ENCODE data around the gene USP6NL. TPM values are rescaled to one million over a fixed set of nuclear protein-coding genes. Genes with fewer than 3 reads are reported as not detected.
A peak's percentile ranks its signal among the peaks of the same experiment; 100 is the strongest.

The USP6NL gene
- total and polyA plus RNA-seq, 9 of the 15 experiments (the other 6 are each of a cell fraction or from before 2014, with no cell fraction given): 3.2 to 26.6 (median 19.8) TPM

- TF ChIP-seq RBM17 (IDR thresholded peaks at IDR 0.05; ENCODE audit: borderline replicate concordance, low read depth, low read length) (no peak), SNIP1 (IDR thresholded peaks at IDR 0.05; ENCODE audit: low read depth) (no peak), E2F6 (IDR thresholded peaks at IDR 0.05; ENCODE audit: borderline replicate concordance in 1 of 2, extremely low read depth in 1 of 2, insufficient read depth in 1 of 2, insufficient read length in 1 of 2, low read depth in 1 of 2, low read length in 1 of 2, poor library complexity in 1 of 2, severe bottlenecking in 1 of 2) (no peak), CC2D1A (IDR thresholded peaks at IDR 0.05) (peak; percentile 71; the same call in 1 of the 2 replicates), NFE2 (IDR thresholded peaks at IDR 0.05; ENCODE audit: low read depth) (no peak), BRD9 (IDR thresholded peaks at IDR 0.05; ENCODE audit: low read depth, partially characterized antibody) (no peak), MAZ (CRISPR knock-in tag; conservative IDR thresholded peaks at IDR 0.05 in 1 of 2, IDR thresholded peaks at IDR 0.05 in 1 of 2) (peak in 1 of 2 experiments; percentile 59; a peak in 1 of 4 replicates), ZNF77 (CRISPR knock-in tag; IDR thresholded peaks at IDR 0.05) (no peak), MLX (CRISPR knock-in tag; conservative IDR thresholded peaks at IDR 0.05) (no peak), ZNF146 (CRISPR knock-in tag; IDR thresholded peaks at IDR 0.05; ENCODE audit: unreplicated experiment) (no peak), CHAMP1 (IDR thresholded peaks at IDR 0.05) (peak; percentile 75), ZNF695 (CRISPR knock-in tag; IDR thresholded peaks at IDR 0.05) (no peak), NCOR1 (IDR thresholded peaks at IDR 0.05) (peak; percentile 91), DACH1 (IDR thresholded peaks at IDR 0.05; ENCODE audit: partially characterized antibody) (peak; percentile 21), CEBPZ (IDR thresholded peaks at IDR 0.05; ENCODE audit: borderline replicate concordance, low read depth, low read length) (no peak), E2F3 (CRISPR knock-in tag; IDR thresholded peaks at IDR 0.05) (no peak), SAP30 (IDR thresholded peaks at IDR 0.05; ENCODE audit: borderline replicate concordance, insufficient read depth, low read depth, low read length, poor library complexity, severe bottlenecking) (no peak), ZBTB2 (IDR thresholded peaks at IDR 0.05) (no peak)
These were observed 111.9 kb downstream of the USP6NL start (continued) for GRCh38 chr10:11499425-11500071.
